Keratinocyte (primary cell): ENCODE data around the gene JTB.

ENCODE experiments used
- CTCF ChIP-seq, 3 experiments: IDR thresholded peaks in 1 of 3; conservative IDR thresholded peaks in 1 of 3; optimal IDR thresholded peaks in 1 of 3; 2 replicates in 2 of 3; 3 replicates in 1 of 3; pipeline versions ENCODE3 to v1.5.1; 2011; ENCODE audit warnings: low read length in 3 of 3, mild to moderate bottlenecking in 3 of 3, moderate library complexity in 2 of 3, control low read depth in 1 of 3, inconsistent platforms in 1 of 3; ENCODE audit not compliant: insufficient read depth in 2 of 3; ENCODE audit errors: extremely low read depth in 1 of 3
- EZH2 ChIP-seq: IDR thresholded peaks from one replicate; pipeline ENCODE4 v1.6.1; 2012; ENCODE audit warnings: inconsistent platforms, mild to moderate bottlenecking, low read length, moderate library complexity

GRCh38 chr1:153929426-153929825, 48.0 kb downstream of the JTB start:
- no peak for TF ChIP-seq CTCF (optimal IDR thresholded peaks at IDR 0.05 in 1 of 3, IDR thresholded peaks at IDR 0.05 in 1 of 3, conservative IDR thresholded peaks at IDR 0.05 in 1 of 3; ENCODE audit: extremely low read depth in 1 of 3, insufficient read depth in 2 of 3, low read length in 3 of 3)
- no peak for TF ChIP-seq EZH2
